HL-60/S4 (cell line): ENCODE data around the gene P4HA2.

Source experiments
- in situ Hi-C: fragments of 300-500 bp; cut with MboI; formaldehyde crosslinking; loops from 2 replicates; pipeline ENCODE4 v1.14.3; 2022; ENCODE audit warnings: low sequenced_read_pairs

Gene P4HA2

DNA sequence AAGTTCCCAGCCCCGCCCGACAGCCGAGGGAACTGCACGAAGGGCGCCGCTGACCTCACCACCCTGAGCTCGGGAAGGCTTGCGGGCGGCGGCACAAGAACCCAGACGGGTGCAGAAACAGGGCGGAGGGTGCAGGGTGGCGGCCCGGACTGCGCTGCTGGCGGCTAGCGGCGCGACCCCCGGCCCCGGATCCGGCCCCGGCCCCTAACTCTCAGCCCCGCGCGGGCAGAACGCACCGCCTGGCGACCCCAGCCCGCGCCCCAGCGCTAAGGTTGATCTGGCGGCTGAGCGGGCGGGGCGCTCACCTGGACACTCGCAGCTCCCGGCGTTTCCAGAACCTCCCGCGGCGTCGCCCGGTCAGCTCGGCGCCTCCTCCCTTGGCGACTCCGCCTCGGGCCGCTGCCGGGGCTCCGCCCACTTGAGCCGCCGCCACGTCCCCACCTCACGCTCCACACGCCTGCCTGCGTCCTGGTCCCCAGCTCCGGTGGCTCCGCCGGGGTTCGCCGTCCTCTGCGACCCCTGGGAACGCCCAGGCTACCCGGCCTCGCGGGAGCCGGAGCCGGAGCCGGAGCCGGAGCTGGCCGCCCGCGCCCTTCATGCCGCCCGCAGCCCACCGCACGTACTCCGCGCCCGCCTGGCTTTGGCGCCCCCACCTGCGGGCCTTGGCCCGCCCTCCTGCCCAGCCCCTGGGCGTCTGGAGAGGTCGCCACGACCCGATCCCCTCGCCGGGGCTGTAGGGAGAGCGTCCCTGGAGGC is at the start of gene P4HA2:
Gene P4HA2, minus strand, starts transcription at position 369 of the 756 bp plus-strand sequence. CDS start 9,227 bp downstream, outside the sequence.
- in situ Hi-C loops = no loop called here

DNA sequence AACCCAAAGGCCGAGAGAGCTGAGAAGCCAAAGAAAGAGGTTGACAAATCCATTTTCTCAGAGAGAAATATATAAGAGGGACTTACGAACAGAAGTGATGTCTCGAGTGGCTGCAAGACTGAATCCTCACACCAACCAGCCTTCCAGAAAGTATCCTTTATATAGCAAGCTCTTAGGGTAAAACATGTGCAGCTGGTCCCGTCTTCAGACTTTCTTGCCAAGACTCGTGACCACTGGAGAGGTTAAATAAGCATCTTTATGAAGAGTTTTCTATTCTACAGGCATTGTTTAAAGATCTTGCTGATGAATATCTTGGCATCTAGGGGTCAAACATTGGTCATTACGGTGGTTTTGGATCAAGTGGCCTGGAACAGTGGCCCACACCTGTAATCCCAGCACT is 49.6 kb upstream of the P4HA2 start:
- in situ Hi-C loops = no loop called here

DNA sequence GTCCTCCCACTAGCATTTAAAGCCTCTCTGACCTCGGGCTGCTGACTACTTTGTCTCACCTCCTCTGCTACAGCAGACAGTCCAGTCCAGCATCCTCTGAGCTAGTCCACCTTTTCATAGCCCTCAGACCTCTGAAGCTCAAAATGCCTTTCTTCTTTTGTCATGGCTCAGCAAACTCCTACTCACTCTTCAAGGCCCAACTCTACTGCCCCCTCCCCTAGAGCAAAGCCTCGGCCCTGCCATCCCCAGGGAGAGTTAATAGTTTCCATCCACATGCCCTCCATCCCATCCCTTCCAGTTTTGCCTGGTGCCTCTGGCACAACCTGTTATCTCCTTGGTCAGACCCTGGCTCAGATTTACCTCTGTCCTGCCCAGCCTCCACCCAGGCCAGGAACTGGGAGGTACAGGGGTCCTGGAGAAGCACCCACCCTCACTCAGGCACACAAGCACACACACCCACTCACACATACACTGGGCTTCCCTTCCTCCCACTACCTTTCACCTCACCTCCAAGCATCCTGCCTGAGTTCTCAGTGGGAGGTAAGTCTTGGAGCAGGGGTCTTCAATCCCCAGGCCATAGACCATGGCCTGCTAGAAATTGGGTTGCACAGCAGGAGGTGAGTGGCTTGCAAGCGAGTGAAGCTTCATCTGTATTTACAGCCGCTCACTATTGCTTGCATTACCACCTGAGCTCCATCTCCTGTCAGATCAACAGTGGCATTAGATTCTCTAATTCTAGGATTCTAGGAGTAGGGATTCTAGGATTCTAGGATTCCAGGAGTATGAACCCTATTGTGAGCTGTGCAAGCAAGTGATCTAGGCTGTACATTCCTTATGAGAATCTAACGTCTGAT is 47.9 kb upstream of the P4HA2 start:
- in situ Hi-C loops = no loop called here

DNA sequence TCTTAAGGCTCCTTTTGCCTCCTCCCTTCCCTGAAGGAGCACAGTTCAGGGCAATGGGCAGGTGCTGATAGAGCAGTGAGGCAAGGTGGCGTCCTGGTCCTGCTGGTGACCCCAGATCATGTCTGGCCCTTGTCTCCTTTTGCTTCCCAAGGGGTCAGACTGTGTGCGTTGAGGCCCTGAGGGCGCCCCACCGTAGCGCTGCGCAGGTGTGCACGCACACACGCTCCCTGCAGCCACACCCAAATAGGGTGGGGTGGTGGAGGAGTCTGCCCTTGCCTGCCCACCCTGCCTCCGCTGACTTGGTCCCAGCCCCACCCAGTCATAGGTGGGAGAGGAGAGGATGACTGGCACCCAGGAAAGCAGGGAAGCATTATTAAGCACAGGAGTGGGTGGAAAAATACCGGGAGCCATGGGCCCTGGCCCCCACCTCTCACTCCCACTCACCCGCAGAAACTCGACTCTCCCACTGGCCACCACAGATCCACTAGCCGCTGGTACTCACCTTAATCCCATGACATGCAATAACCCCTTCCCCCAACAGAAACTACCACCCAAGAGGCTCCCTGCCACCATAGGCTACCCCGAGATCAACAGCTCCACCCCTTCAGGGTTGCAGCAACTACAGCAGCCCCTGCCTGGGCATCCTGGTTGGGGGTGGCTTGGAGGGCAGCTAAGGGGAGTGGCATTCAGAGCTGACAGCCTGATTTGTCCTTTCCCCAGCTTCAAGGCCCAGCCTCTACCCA is 46.6 kb upstream of the P4HA2 start:
- in situ Hi-C loops = no loop called here

DNA sequence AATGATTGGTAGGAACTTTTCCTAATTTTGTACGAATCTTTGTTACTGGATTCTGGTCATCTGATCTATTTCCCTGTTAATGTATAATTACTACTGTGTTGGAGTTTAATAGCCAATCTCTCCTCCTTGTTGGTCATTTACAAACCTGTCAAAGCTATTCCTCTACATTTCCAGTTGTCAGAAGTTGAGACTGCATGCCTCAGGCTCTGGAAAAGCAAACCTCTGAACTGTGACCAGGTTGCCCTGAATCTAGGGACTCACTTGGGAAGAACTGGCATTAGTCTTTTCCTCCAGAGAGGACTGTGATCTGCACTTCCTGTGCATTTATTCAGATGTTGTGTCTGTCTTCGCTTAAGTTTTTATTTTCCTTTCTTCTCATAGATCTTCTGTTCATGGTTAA is 46.0 kb upstream of the P4HA2 start:
- in situ Hi-C loops = no loop called here

DNA sequence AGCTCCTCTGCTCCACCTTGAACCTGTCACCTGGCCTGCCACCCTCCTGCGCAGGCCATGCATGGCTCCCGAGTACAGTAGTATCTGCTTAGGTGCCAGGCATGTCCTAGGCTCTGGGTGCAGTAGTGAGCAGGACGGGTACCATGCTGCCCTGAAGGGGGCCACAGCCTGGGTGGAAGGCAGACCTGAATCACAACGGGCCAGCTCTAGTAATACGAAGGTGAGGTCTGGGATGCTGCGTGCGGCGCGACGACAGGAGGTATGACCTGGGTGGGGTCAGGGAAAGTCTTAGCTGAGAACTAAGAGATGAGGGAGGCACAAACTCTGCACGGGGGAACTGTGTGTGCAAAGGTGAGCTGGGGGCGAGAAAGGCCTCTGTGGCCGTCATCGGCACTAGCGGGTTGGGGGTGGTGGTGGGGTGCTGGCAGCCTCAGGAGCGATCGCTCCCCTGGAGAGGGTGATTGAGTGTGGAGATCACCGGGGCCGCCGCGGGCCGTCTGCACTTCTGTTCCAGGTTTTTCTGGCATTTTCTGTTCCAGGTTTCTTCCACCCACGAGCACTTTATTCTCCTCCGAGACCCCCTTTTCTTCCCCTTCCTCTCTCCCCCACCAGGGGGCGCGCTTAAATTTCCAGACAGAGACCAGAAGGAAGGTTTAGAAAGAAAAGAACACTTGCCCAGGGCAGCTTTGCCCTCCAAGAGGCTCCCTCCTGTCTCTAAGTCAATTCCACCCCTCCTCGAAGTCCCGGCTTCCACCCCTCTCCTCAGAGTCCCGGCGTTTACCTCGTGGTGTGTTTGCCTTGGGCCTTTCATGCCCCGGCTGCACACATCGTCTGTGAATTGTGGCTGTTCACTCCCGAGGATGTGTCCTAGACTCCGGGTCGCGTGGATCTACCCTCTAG is 44.9 kb upstream of the P4HA2 start:
- in situ Hi-C loops = no loop called here

DNA sequence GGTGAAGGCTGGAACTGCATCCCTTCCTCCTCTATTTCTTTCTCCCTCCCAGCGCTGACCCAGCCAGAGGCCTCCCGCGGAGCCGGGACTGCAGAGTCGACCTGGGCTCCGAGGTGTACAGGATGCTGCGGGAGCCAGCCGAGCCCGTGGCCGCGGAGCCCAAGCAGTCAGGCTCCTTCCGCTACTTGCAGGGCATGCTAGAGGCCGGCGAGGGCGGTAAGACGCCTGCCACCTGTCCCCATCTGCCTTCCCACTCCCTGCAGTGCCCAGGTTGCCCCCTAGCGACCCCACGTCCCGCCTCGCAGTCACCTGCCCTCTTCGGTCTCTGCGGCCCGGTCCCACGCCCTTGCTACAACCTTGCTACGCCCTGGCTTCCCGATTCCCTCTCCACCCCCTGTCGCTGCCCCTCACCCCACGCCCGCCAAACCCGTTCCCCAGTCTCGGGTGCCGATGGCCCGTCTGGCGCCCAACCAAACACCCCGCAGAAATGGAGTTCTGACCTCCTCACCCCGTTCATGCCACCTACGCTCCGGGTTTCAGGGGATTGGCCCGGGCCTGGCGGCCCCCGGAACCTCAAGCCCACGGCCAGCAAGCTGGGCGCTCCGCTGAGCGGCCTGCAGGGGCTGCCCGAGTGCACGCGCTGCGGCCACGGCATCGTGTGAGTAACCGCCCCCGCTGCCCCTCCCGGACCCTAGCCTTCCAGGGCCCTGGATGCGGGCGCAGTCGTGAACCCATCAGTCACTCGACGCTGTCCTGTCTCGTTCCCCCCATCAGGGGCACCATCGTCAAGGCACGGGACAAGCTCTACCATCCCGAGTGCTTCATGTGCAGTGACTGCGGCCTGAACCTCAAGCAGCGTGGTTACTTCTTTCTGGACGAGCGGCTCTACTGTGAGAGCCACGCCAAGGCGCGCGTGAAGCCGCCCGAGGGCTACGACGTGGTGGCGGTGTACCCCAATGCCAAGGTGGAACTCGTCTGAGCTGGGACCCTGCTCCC is 43.9 kb upstream of the P4HA2 start:
- in situ Hi-C loops = no loop called here

DNA sequence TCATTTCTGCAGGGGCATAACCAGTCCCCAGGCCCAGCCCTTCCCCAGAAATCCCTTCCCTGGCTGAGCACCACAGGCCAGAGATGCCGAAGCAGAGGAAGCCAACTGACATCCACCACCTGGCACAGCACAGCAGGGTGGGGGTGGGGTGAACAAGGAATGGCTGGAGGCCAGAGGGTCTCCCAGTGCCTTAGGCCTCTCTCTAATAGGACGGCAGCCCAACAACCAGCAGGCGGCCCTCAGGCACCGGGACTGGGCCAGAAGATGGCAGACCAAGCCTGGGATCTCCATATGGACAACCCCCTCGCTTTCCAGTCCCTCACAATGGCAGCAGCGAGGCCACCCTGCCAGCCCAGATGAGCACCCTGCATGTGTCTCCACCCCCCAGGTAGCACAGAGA is 43.1 kb upstream of the P4HA2 start:
- in situ Hi-C loops = no loop called here

DNA sequence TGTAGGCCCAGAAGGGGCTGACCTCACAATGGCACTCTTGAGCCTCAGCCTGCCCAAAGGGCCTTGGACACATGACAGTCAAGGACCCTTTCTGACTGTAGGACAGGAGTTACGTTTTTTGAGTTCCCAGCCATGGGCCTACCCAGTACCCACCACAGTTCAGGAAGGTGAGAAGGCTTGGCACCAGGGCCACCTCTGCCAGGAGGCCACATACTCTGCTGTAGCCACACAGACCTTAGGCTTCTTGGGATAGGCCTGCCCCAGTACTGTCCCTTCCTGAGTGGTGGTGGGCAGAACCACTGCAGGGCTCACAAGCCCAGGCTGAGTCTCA is 42.6 kb upstream of the P4HA2 start:
- in situ Hi-C loops = no loop called here

DNA sequence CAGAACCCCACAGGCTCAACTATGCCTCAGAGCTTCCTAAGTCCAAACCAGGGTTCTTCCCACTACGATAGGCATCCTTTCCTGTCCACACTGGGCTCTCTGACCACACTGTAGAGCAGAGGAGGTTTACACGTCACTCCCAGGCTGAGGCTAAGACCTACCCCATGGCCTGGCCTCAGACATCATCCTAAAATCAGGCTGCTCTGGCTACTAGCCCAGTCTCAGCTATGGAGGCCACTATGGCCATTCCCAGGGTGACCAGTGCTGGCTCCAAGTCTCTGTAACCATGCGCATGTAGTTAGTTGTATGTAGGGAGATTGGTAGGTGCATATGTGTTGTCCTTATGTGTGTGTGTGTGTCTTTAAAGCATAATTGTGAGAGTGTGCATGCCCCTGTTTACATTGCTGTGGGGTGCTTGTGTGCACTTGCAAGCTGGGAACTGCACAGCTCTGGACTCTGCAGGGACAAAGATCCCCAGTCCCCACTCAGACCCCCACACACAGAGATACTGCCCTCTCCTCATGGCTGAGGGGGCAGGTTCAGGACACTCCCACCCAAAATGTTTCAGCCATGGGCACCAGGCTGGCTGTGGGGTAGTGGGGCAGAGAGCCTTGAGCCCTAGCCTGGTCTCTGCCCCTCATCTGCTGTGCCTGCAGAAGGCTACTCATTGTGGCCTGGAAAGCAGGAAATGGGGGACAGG is 42.1 kb upstream of the P4HA2 start:
- in situ Hi-C loops = no loop called here

DNA sequence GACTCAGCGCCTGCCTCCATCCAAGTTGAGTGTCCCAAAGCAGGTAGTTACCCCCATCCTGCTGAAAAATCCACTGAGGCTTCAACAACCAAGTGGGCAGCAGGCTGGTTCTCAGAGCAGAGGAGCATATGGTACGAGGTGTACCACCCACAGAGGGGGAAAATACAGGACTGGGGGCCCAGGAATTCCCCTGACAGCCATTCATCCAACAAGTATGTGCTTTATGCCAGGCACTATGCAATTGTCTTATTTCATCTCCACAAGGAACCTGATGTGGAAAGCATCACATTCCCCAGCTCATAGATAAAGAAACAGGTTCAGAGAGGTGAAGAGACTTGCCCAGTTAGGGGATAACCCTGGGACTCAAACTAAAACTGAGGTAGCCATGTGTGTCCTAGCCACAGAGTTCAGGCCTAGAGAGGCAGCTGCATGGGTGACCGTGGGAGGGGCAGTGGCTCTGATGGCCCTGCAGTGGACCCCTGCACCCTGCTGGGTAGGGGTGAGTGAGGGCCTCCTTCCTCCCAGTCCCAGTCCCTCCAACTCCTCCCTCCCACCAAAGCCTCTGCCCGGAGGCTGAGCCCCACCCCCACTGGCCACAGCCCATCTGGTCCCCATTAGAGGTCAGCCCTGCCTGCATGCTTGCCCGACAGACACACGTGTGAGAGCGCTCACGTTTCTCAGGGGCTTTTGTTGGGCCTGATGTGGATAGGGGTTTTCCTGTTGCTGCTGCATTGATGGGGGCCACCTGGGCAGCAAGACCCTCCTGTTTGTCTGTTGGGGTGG is 41.3 kb upstream of the P4HA2 start:
- in situ Hi-C loops = no loop called here

DNA sequence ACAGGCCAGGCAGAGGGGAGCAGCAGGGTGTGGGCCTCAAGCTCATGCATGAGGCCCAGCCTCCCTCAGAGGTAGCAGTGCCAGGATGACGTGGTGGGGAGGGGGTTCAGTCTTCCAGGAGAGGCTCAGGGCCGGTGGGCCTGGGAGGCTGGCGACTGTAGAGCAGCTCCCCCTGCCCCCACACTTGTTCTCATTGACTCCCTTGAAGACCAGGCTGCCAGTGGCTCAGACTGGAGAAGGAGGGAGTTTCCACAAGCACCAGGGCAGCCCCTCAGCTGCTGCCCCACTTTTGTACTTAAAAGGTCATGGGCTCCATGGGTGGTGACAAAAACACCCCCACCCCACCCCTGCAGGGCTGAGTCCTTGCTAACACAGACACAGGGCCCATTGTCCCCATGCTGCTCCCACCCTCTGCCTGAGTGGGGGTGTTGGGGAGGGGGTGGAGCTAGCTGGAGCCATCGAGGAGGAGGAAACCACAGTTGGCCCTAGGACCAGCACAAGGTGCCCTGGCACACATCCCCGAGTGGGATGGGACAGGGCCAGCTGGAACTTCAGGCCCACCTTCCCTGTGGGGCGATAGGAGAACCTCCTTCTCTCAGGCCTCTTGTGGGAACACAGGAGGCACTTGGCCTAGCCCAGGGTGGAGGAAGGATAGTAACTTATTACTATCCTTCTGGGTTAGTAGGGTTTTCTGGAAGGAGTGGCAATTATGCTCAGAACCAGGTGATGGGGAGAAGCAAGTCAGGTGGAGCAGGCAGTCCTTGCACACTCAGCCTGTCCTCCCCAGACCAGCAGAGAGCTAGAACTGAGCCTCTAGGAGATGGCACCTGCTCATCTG is 40.5 kb upstream of the P4HA2 start:
- in situ Hi-C loops = no loop called here

DNA sequence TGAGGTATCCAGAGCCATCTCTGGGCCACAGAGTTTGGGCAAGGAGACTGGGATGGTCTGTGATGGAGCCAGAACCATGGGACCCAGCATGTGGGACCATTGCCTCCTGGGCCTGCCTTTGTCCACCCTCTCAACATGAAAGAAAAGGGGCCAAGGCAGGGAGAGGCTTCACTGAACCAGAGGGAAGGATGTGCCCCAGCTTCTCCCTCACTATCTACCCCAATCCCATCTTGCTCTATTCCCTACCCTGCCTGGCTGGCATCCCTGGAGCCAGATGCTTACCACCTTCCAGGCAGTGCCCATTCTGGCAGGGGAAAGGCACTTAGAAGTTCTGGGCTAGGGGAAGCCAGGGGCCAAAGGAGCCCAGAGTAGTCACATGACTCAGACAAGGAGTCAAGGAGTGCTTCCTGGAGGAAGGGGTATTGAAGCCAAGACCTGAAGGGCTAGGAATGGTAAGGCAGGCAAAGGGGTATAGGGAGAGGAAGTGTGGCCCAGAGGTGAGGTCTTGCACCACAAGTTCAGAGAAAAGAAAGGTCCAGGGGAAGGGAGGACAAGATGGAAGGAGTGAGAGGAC is 39.6 kb upstream of the P4HA2 start:
- in situ Hi-C loops = no loop called here

DNA sequence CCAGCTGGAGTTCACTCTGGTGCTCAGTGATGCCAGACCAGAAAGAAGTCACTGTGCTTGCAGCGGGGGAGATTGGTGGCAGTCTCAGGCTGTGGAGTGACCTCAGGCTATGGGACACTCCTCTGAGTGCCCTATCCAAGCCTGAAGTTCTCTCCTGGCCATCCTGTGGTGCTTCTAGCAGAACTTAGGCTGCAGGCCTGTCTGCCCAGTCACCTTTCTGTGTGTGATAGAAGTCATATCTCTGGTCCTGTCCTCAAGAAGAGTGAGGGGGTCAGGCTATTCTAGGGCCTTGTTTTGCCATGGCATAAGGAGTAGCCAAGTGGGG is 39.1 kb upstream of the P4HA2 start:
- in situ Hi-C loops = no loop called here

DNA sequence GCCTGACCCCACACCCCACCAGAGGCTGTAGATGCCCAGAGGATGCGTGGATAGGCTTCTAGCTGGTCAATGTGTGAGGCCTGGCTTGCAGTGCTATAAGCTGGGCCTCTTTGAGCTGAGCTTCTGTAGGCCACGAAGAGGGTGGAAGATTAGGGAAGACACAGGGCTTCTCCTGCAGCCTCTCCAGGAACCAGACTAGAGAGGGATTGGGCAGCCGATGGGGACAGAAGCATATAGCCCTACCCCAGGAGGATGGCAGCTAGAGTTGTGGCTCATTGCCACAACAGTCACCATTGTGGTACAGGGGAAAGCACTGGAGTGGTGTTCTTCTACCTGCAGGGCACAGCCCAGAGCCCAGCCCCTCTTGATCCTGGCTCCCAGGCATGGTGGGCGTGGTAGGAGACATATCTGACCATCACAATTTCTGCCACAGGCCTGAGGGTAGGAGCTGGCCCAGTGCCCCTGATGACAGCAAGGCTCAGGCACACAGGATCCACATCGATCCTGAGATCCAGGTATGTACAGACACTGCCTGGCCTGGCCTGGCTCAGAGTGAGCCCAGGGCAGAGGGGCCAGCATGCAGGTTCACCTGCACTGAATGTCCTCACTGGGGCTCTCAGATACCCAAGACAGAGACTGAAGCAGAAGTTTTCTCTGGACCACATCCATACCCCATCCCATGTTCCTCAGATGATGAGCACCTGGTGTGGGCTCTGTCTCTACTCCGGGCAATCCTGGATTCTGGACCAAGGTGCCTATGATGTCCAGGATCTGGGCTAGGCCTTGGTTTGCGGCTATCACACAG is 38.6 kb upstream of the P4HA2 start:
- in situ Hi-C loops = no loop called here

DNA sequence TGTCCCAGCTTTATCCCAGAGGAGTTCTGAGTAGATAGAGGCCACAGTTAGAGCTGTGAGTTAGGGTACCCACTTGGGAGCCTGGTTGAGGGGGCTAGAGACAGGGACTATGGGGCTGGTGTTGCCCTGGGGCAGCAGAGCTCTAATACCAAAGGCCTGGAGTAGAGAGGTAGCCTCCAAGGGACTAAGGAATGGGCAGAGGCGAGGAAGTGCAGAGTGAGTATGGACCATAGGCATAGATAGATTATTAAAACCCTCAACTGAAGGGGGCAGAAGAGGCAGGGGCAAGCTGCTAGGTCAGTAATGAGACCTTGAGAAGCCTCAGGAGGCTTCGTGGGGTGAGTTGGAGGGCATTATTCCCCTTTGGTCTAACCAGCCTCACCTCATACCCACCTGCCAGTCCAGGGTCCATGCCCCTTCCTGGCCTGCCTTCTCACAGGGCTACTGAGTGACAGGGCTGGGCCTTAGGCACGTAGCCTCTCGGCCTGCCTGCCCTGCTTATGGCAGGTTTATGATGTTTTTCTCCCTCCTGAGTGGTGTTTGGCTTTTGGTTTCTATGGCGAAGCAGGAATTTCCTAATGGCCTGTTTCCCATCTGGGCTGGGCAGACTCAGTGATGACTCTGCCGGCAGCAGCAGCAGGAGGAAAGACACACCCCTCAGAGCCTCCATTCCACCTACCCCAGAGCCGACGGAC is 37.8 kb upstream of the P4HA2 start:
- in situ Hi-C loops = no loop called here
